Nucleus accumbens (tissue), 56 donors: ENCODE measurements around the gene ZP1.
"Not testable (repeated sequence)": the region's sequence is repeated elsewhere in the genome, so short reads cannot be mapped to it uniquely, and the experiment has no call there.

Experiments used
- DNase-seq, 56 donors: peaks; one replicate each; lab custom pipeline; 2025; lab: John Stamatoyannopoulos, UW

ZP1 gene

DNA sequence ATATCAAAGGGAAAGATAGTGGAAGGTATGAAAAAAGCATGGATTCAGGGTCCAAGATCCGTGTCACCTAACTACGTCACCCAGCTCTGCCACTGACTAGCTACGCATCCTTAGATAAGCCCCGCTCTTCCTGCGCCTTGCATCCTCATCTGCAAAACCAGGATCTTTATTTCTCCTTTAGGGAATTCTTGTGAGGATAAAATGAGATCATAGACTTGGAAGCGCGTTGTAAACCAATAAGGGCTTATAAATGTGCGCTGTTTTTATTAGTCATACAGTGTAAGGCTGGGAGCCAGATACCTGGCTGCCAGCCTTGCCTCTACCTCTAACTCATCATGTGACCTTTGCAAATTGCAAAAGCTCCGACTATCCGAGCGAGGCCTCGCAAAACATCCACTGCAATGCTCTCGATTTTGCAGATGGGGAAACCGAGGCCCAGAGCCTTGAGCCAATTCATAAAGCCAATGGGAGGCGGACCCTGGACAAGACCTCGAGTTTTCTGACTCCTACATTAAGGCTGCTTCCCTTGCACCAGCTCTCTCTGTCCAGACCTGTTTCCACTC, 38.3 kb downstream of the ZP1 start:
- peak in 3 of 56 donors; percentile 30 to 59 (median 52) for DNase-seq

DNA sequence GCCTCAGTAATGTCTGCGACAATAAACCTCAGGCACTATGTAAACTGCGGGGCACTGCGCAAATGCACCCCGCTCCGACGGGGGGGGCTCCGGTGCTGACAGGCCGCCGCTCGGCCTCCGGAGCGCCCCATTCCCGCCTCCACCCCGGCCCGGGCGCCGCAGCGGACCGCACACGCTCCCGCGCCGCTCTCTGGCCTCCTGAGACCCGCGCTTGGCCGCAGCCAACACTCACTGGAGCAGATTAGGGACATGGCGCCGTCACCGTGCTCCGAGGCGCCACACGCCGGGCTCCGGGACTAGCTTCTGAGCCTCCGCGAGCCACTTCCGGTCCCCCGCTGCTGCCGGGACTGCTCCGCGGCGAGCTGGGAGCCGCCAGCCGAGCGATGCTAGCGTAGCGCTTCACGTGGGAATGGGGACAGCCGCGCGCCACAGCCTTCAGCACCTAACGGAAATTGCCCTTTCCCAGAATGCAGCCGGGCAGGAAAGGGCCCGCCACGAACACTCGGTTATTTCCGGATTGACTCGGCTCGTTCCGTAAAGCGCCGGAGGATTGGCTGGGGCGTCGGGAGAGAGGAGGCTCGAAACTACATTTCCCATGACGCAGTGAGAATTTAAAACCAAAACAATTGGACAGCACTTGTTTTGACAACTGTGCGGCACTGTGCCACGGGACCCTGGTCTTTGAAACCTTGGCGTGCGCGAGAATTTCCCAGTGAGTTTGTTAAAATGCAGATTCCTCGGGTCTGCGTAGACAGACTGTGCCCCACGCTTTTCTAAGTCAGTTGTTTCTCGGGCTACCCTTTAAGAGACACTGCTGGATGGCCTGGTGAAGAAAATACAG, 39.0 kb downstream of the ZP1 start, which contains the start of gene PRPF19:
TSS of gene PRPF19 (minus strand) at position 454 of the 841 bp plus-strand sequence. CDS start at position 251, 203 bp downstream.
- DNase-seq: peak; percentile 46 to 98 (median 94)

DNA sequence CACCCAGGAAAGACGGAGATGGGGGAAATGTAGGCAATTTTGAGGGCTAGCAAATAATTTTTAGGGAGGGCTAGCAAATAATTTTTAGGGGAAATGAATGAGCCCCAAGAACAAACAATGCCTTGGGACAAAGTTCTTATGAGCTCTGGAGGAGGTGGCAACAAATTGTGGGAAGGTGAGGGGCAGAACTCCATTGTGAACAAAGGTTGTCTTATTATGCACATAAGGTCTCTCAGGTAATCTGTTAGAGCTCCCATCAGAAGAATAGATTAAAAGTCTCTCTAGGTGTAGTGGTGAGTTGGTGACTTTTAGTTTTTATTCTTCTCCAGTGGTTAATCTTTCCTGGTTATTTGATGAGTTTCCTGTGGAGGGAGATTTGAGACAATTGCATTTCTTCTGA, 41.5 kb downstream of the ZP1 start:
- no peak for DNase-seq

DNA sequence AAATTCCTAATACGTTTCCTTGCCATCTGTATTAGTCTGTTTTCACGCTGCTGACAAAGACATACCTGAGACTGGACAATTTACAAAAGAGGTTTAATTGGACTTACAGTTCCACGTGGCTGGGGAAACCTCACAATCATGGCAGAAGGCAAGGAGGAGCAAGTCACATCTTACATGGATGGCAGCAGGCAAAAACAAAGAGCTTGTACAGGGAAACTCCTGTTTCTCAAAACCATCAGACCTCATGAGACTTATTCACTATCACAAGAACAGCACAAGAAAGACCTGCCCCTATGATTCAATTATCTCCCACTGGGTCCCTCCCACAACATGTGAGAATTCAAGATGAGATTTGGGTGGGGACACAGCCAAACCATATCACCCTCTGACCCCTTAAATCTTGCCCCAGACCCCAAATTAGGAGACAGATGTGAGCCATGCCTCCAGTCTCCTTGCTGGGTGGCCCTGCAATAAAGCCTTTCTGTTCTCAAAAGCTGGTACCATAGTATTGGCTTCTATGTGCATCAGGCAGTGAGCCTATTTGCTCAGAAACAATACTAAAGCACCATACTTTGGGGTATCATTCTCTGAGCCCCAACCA, 42.4 kb downstream of the ZP1 start:
- not testable (repeated sequence) for DNase-seq

DNA sequence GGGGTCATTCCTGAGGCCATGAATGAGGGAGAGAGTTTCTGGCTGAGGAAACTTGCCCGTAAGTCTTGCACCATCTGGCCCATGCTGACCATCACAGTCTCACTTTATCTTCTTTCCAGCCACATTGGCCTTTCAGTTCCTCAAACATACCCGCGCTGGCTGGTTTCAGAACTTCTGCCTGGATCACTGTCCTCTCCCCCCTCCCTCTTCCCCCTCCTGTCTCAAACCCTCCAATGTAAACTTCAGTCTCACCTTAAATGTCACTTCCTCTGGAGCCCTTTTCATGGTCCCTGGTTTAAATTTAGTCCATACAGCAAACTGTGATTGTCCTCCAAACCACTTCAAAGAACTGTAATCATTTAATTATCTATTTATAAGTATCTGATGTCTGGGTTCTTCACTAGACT, 42.9 kb downstream of the ZP1 start:
- peak in 6 of 56 donors; percentile 12 to 38 (median 22) for DNase-seq

DNA sequence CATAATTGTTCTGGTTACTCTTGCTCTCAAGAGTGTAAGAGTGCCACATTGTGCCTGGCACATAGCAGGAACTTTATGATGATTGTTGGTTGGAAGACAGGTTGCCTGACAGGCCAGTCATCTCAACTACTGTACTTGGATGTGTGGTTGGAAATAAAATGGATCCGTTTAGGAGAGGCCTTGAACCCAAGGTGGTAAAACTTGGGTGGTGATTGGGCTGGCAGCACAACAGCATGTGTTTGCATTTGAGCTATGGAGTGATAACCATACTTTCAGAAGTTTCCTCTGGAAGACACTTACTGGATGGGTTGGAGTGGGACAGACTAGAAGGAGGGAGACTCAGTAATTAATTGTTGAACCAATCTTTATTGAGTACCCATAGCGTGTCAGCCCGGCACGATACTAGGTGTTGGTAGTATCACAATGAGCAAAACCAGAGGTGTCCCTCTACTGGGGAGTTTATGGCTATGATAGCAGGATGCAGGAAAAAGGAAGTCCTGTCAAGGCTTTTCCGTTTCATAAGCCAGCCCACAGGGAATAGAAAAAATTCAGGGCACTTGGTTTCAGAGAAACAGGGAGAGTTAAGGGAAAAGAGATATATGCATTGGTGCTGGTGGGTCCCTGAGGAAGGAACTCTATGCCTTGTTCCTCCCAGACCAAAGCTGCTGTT, 43.5 kb downstream of the ZP1 start:
- DNase-seq: no peak

DNA sequence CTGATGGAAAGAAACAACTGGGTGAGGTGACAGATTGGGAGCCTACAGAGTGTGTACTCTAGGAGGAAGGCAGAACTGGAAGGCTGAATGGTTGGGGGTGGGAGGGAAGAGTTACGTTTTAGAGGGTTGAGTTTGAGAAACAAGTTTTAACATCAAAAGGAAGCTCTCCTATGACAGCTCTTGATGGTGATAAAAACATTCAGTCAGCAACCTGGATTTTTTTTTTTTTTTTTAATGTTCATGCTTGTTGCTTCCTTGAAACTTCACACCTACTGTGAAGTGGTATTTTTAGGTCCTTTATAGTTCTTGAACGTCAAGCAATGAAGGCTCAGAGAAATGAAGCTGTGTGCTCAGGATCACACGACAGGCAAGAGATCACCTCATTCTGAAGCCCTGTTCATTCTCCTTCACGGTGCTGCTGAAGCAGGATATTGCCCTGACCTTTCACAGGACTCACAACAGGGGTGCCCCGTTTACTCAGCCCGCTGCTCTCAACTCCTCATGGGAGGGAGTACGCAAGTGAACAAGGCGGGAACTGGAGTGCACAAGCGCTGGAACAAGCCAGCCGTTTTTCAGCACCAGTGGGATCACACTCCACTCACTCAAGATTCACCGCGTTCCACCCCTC, 45.0 kb downstream of the ZP1 start:
- DNase-seq: peak in 6 of 56 donors; percentile 9 to 52 (median 29)

DNA sequence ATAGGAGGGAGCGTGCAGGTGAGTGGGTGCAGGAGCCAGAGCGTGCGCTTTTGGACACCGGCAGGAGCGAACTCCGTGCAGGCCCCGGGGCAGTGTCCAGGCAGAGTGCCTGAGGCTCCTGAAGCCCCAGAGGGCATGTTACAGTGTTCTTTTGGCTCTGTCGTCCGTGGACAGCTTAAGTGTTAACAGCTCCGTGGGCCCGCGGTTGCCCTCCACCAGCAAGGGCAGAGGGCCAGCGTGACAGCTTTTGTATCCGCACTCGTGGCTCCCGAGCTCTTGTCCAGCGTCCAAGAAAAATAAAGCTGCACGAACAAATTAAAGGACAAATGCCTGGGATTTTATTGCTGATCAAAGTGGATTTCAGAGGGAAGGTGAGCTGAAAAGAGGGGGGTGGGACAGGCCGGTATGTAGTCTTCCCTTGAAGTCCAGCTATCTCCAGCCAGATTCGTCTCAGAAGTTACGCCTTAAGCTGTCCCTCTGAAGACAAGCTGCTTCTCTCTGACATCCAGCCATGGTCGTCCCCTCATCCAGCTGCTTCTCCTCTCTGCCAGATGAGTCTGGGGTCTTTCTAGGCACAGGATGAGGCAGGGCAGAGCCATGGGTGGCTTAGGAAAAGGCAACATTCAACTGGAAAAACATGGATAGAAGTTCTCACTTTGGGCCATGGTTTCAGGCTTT, 45.6 kb downstream of the ZP1 start:
- DNase-seq: no peak

DNA sequence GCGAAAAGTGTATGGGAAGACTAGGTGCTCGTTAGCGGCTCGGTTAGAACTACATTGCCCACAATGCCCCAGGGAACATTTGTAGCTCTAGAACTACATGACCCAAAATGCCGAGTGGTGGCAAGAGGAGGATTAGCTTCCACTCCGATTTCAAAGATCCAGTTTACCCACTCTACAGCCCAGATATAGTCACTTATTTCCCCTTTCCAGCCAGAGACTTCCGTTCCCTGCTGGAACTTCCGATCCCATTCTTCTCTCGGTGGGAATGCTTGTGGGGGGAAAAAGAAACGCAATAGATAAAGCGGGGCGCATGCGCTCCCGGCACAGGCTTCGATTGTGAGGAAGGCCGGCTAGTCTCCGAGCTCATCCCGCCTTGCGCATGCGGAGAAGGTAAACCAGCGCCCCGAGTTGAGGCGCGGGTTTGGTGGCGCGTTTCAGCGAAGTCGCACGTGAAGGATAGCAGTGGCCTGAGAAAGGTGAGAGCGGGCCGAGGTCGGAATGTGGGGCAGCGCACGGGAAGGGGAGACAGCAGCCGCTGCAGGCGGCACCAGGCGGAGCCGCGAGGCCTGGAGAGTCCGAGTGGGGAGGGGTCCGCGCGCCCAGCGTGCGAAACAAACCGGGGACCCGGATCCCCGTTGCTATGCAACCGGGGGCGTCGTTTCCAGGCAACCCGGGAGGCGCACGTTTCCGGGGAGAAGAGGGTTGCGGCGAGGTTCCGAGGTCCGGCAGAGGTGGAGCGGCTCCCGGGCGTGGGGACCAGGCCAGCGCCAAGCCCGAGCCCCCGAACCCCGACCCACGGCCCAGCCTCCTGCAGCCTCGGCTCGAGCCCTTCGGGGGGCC, 46.7 kb downstream of the ZP1 start, which contains the start of gene TMEM109:
TSS of gene TMEM109 (plus strand) at position 366 of the 840 bp plus-strand sequence. CDS start 5,536 bp downstream, outside the sequence.
- peak in 55 of 56 donors; percentile 48 to 94 (median 87) for DNase-seq

DNA sequence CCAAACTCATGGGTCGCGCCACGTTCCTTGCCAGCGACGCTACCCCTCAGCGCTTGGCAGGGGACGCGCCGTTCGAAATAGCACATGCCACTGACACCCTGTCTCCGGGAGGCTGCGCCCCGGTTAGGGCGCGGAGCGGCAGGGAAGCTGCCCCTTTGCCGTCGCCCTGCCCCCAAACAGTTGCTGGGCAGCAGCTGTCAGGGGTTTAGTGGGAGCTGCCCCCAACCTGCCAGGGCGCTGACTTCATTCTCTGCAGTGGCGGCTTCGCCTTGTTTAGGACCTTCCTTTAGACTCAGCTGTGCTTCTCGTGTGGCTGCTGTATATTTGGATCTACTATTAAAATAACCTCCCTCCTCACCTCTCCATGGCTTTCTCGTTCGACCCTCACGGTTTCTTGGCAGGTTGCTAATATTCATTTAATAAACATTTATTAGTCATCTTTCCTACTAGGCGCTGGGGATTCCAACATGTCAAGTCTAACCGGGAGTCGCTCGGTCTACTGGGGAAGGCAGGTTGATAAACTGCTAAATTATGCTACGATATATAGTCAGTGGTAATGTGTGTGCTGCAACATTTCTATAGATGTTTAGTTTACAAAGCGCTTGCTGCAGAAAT, 47.4 kb downstream of the ZP1 start:
- peak in 18 of 56 donors; percentile 38 to 71 (median 59) for DNase-seq

DNA sequence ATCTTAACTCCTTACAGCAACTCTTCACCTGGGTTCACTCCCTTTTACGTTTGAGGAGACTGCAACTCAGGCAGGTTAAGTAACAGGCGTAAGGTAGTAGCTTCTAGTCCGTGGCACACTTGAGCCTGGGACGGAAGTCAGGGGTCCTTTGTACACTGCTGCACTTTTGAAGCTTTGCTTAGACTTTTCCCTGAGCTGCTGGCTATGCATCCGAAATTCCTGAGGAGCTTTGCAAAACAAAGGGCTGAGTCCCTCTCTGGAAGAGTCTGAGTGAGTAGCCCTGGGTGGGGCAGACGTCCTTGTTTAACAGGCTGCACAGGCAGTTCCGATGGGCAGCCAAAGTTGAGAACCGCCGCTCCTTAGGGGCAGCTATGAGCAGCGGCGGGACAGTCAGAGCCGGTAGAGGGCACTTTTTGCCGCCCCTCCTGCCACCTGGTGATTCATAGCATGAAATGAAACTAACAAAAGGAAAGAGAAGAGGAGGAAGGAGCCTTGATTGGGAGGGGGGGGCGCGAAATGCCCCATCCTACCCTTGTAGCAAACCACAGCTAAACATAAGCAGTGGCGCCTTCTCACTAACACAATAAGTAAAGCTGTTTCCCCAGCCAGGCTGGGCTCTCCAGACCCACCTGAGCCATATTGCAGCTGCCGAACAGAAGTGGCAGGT, 48.0 kb downstream of the ZP1 start:
- peak in 23 of 56 donors; percentile 8 to 58 (median 28) for DNase-seq

DNA sequence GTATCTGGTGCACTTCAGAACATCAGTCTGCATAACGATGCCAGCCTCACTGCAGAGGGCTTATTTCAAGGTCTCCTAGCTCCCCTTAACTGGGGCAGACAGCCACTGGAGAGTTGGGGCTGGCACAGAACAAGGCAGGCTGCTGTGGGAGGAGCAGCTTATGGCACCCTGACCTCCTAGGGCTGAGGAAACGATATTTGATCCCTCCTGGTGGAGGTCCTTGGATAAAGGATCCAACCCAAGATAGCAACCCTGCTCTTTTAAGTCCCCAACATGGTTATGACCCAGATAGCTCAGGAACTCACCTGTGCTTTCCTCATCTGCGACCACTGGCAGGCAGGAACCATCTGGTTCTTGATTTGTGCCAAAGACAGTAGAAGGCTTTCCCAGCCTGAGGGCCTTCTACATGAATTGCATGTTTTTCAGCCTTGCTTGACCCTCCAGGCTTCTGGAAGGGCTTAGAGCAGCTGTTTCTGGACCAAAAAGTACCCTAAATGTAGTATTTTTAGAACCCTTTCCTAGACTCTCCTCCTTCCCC, 49.4 kb downstream of the ZP1 start:
- no peak for DNase-seq

DNA sequence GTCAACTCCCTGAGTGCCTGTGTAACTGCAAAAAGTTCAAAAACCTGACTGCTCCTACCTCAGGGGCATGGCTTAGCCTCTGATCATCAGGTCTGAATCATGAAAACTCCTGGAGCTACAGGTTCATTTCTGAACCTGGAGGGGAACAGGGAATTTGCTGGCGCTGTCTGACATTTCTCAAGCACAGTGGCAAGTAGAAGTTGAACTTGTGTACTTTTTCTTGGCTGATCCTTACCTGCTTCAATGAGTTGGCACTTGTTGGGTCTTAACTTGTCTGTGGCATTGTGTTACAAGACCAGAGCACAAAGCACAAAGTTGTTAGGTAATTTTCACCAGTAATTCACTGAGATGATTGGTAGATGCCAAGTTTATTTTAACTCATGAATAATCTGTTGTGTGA, 49.9 kb downstream of the ZP1 start:
- no peak for DNase-seq

DNA sequence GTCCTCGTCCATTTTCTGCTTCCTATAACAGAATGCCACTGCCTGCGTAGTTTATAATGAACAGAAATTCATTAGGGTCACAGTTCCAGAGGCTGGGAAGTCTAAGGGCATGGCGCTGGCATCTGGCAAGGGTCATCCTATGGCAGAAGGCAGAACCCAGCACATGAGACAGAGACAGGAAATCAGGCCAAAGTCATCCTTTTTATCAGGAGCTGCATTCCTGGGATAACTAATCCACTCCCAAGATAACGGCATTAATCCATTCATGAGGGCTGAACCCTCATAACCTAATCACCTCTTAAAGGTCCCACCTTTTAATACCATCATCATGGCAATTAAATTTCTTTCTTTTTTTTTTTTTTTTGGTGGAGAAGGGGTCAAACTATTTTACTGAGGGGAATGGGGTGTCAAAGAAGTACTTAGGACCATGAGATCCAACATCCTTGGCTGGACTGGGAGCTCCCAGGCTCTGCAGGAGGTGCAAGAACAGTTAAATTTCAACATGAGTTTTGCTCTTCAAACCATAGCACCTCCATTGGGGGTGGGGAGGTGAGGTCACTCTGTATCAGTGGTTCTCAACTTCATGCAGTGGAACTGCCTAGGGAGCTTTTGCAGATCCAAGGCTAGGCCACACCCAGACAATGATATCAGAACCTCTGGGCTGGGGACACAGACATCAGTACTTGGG, 51.1 kb downstream of the ZP1 start:
- DNase-seq: no peak

DNA sequence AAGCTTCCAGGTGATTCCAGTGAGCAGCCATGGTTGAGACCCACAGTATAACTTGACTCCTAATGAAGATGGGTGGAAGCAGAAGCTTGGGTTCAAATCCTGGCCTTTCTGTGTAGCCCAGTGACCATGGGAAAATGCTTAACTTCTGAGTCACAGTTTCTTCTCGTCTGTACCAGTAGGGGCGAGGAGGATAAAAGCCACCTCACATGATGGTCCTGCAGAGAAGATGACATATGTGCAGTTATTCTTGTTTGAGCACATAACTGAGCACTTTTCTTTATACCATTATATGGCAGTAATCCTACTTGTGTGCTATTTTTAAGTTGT, 51.6 kb downstream of the ZP1 start:
- DNase-seq: no peak

DNA sequence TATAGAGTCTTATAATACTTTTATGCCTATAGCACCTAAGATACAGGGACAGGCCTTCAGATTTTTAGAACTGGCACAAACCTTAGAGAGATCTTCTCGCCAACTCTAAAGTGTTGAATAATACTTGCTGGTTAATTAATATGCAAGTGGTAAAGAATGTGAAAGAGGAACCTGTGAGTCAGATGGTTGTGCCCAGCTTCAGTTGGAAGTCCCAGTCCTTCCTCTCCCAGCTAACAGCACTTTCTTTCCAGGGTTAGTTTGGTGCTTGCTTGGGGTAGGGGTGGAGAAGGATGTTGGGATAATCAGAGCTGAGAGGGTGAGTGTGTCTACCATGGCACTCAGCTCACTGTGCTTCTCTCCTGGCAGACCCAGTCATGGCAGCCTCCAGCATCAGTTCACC, 52.0 kb downstream of the ZP1 start:
- no peak for DNase-seq

DNA sequence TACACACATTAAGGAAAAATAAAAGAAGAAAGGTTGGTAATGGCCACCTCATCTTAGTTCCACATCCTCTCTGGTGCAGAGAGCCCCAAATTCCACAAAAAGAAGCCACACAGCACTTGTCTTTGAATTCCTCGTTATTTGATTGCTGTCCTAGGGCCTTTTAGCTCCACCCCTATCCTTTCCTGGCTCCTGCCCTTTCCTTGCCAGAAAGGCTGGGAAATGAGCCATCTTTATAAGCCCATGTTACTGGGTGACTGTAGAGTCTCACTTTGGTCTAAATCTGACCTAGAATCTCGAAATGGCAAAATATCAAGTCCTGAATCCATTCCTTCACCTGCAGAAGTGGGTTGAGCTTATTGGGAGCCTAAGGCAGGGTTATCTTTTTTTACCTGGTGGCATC, 52.6 kb downstream of the ZP1 start:
- DNase-seq: no peak
